CD4-positive, alpha-beta T cell treated with Interferon gamma for 1 hour (primary cell): ENCODE results near the gene DIPK1B.

Experiments used
- DNase-seq: peaks from one replicate; pipeline ENCODE4 v3.0.0-alpha.2; 2020

DIPK1B gene

DNA sequence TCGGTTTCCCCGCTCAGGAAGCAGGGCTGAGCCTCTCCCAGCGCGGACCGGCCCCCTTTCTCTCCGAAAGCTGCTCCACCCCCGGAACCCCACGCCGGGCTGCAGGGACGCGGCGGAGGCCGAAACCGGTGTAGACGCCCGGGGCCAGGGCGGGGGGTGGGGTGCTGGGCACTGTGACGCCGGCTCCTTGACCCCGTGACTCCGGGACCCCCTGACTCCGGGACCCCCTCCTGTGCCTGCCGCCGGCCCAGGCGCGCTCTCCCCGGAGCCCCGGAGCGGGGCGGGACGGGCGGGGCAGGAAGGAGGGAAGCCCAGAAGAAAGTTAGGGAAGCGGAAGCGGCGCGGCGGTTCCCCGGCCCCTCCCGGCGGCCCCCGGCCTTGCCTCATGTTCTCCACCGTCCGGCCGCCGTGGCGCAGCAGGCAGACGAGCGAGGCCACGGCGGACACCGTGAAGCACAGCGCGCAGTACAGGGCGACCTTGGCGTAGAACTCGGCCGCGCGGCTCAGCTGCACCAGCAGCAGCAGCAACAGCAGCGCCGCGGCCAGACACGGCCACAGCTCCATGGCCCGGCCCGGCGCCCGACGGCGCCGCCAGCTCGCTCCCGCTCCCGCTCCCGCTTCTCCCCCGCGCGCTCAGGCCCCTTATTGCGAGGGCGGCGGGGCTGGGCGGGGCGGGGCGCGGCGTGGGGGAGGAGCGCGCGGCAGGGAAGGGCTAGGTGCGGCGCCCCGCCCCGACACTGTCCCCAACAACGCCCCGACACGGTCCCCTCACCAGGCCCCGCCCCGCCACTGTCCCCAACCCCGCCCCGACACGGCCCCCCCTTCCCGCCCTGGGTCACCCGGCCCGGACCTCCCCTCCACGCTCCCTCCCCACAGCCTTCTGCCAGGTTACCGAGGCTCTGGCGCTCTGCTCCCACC lies 25.3 kb upstream of the DIPK1B start, which contains the start of gene AGPAT2:
AGPAT2 (minus strand) TSS at position 664 of the 918 bp plus-strand sequence; CDS start at position 564, 100 bp downstream.
- DNase-seq = peak; percentile 73

- no peak for DNase-seq
Measured at GRCh38 chr9:136687721-136688223, 24.6 kb upstream of the DIPK1B start.

DNA sequence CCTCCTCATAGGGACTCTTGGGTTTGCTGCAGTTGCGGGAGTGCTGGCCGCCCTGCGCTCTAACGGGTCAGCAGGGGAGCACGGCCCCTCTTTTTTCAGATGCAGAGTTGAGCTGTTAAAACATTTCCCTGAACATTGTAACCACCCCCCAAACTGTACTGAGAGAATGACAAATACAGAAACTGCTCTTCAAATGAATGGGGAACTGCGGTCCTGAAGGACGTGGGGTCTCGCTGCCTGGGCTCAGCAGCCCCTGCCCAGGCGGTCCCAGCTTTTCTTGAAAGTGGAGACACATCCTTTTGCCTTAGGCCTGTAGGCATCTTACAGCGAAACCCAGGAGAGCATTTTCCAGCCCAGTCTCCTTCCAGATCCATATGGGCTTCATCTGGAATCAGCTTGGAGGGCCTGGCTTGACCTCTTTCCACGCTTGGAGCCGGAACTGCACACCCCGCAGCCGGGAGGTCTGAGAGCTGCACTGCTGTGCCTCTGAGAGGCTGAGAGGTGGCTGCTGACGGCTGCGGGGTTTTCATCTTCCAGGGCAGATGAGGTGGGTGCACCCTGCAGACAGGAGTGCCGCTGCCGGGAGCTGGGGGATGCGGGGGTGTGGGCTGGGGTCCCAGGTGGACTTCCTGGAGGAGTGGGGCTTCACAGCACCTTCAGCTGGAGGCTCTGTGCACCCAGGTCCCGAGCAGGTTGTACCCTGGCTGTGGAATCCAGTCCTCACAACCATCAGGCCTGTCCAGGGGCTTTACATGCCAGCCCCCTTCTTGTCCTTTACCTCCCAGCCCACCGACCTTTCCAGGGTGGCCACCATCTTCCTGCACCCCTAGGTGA lies 23.9 kb upstream of the DIPK1B start:
- no peak for DNase-seq

DNA sequence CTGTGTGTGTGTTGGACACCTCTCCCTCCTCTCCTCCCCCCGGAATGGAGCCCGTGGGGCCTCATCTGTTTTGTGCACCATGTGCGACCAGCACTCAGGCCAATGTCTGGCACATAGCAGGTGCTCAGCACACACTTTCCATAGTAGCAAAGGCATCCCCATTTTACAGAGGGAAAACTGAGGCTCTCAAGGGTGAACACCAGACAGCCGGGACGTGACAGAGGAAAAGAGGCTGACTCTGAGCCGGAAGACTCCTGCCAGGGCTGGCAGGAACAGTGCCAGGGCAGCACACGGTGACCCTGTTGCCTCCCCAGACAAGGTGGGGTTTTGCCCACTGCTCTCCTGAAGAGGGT lies 23.3 kb upstream of the DIPK1B start:
- no peak for DNase-seq

DNA sequence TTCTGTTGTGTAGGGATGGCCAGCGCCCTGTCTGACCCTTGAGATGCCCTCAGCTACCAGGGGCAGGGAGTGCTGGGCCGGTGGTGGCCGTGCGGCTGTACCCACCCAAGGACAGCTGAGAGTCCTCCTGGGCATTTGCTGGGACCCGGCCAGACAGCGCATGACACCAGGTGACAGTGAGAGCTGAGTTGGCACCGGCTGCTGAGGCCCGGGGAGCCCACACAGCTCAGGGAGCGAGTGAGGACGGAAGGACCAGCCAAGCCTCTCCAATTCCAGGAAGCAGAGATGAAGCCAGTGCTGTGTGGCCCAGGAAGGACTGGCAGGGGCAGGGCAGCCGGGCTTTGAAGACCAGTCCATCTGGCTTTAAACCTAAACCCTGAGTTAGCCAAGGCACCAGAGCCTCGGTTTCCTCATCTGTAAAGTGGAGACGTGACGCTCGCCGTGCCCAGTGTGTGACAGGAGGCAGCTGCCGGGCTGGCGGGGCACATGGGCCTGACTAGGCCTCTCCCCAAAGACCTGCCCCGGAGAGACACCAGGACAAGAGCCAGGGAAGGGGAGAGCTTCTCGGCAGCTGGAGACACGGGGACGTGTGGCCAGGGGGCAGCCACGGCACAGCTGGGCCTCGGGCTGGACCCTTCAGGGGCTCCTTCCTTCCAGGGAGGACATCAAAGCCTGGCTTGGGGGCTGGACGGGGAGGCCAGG lies 22.1 kb upstream of the DIPK1B start:
- DNase-seq = no peak

DNA sequence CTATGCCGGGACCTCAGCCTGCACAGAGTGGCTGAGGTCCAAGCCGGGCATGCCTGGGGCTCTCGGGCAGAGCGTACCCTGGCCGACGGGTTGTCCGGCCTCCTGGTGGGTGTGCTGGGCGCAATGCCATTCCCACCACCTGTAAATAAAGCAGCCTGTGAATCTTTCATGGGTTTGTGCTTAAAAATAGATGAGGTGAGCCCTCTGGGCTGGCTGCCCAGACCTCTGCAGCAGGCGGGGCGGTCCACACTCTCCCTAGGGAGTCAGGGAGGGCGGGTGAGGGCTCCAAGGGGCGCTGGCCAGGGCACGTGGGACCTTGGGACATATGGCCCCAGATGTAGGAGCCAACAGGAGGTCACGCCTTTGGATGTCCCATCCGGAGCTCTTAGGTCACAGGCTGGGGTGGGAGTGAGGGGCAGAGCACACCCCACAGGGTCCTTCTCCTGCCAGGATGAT lies 21.5 kb upstream of the DIPK1B start:
- DNase-seq = no peak

DNA sequence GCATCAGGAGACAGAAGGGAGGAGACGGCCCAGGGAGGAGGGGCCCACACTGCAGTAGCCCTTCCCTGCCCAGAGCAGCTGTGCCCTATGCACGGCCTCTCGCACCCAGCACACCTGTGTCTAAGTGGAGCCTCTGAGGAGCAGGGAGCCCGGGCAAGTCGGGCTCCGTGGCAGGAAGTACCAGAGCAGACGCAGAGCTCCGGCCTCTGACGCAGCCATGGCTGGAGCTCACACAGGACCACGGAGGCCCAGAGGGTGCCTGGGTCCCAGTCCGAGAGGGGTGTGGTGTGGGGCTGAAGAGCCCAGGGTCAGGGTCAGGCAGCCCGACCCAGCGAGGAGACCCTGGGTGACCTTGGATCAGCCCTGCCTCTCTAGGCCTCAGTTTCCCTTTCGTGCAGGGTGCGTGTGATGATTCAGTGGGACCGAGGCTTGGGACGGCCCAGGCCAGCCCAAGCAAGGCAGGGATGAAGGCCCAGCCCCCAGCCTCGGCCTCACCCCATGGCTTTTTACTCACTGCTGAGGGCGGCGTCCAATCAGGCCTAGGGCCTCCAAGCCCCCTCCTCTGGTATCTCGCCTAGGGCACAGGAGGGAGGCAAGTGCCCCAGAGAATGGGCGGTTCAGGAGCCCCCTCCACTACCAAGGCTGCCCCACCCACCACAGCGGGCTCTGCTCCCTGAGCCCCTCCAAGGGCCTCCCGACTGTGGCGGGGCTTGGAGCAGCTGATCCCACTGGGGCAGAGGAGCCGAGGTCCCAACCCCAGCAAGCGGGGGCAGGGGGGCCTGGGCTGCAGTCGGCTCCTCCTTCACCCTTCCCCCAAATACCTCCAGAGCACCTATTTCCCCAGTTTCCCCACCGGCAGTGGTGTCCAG lies 20.8 kb upstream of the DIPK1B start:
- no peak for DNase-seq

DNA sequence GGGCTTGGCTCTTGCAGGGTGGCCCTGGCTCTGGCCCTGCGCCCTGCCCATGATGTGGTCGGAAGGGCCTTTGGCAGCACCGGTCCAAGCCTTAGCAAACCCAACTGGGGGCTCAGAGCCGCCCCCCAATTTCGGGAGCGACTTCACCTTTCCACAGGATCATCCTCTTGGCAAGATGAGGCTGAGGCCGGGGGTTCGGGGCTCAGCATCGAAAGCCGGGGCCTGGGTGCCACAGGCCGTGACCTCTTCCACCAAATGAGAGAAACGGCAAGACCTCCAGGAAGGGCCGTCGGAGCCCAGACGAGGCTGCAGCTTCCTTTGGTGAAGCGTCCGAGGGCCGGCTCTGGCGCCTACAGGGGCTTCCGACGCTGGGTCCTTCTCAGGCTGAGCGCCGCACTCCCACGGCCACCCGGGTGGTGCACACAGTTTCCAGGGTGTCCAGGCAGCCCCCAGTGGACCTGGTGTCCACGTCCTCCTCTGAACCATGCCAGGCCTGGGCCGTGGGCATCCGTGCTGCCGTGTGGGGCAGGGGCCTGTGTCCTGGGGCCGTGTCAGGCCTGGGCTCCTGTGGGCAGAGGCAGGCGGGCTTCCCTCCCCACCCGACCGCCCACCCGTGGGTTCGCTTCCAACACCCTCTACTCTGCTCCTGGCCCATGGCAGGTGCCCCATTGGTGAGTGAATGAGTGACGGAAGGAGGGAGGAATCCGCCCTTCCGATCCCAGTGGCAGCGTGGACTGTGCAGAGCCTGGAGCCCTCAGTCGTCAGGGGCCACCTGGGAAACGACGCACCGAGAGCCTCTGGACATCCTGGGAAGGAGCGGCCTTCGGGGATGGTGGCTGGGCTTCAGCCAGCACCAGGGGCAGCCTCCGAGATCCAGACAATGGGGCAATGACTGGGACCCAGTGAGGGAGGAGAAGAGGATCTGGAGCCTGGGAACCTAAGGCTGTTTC lies 19.9 kb upstream of the DIPK1B start:
- DNase-seq = no peak

DNA sequence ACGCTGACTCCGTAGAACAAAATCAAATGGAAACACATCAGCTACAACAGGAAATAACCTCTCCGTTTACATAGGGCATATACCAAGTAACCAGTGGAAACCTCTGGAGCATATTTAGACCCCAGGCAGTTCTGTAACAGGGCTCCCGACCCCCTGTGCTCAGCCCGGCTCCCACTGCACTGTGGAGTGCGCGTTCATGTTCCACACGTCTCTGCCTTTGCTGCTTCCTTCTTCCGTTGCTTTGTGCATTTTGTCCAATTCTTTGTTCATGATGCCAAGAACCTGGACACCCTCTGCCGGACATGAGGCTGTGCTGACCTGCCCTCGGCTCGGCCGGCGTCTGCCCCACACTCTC lies 19.3 kb upstream of the DIPK1B start:
- DNase-seq = no peak

- DNase-seq = no peak
Measured at GRCh38 chr9:136693490-136694162, 18.7 kb upstream of the DIPK1B start.

- no peak for DNase-seq
Measured at GRCh38 chr9:136694163-136694871, 18.1 kb upstream of the DIPK1B start.

GRCh38 chr9:136694872-136695247 lies 17.5 kb upstream of the DIPK1B start:
- no peak for DNase-seq

DNA sequence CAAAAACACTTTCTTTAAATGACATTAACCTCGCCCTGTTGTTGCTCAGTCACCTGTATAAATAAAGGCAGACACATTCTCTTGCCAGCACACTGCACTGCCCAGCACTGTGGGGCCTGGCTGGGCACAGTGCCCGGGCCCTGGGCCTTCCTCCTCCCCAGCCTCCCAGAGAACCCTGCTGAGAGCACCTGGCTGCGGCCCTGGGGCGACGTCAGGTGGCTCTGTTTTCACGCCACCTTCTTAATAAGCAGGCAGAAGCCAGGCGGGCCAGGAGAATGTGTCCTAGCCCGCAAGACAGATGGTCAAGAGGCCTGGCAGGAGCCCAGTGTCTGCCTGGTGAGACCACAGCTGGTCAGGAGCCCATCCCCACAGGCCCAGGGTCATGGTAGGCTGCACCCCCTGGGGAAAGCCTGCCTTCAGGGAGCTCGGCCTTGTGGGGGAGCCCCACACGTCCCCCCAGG lies 16.9 kb upstream of the DIPK1B start:
- no peak for DNase-seq

- DNase-seq = no peak
Measured at GRCh38 chr9:136695955-136696354, 16.4 kb upstream of the DIPK1B start.

DNA sequence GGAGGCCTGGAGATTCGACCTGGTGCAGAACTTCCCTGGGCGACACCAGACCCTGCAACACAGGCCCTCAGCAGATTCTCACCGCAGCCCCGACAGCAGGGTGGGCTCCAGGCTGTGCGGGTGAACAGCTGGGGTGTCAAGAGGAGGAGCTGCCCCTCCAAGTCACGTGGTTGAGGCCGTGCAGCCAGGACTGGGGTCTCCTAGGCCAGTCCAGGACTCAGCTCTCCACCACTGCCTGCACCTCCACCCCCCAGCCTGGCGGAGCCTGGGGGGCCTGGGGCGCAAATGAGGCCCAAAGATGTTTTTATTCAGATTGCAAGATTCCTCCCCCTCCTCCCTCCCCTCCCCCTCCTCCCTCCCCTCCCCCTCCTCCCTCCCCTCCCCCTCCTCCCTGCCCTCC lies 15.9 kb upstream of the DIPK1B start:
- DNase-seq = no peak

DNA sequence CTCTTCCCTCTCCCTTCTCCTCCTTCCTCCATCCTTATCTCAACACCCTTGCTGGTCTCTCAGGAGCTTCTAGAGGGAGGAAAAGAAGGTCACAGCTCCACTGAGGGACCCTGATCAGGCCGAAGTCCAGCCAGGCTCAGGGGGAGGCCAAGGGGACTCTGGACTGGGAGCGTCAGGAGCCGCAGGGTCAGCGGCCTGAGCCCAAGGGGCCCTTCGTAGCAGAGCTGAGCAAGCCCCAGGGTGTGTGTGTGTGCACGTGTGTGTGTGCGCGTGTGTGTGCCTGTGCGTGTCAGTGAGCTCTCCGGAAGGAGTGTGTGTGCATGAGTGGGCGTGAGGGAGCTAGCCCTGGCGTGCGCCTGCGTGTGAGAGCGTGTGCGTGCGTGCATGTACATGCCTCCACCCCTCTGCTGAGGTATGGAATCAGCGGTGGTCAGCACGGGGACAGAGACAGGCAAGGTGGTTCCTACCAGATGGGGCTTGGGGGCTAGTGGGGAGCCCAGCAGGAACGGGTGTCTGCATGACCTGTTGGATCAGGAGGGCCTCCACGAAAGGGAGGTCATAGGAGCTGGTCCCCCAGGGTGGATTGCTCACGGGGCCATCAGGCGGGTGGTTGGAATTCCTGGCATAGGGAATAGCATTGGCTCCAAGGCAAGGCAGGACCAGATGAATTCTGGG lies 15.1 kb upstream of the DIPK1B start:
- DNase-seq = no peak

GRCh38 chr9:136697821-136698526 lies 14.4 kb upstream of the DIPK1B start:
- peak; percentile 35 for DNase-seq

GRCh38 chr9:136698635-136699246 lies 13.6 kb upstream of the DIPK1B start:
- DNase-seq = no peak
